ENCODE results near the gene METTL13.

DNA sequence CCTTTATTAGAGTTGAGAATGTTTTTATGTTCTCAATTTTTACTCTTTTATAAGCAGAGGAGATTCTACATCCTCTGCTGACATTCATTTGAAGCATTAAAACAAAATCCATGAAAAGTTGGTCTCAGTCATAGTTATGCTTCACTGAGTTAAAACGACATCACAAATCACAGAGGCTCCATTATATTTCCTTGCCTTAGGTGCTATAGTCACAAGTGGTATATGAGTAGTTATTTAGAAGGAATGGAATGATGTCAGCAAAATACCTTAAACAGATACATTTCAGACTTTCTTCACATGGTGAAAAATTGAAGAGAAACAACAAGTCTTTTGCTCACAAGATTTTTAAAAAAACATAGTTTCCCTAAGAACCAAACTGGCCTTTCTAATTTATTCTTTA, 11.7 kb upstream of the METTL13 start:
- TF ChIP-seq, protein P1, sequence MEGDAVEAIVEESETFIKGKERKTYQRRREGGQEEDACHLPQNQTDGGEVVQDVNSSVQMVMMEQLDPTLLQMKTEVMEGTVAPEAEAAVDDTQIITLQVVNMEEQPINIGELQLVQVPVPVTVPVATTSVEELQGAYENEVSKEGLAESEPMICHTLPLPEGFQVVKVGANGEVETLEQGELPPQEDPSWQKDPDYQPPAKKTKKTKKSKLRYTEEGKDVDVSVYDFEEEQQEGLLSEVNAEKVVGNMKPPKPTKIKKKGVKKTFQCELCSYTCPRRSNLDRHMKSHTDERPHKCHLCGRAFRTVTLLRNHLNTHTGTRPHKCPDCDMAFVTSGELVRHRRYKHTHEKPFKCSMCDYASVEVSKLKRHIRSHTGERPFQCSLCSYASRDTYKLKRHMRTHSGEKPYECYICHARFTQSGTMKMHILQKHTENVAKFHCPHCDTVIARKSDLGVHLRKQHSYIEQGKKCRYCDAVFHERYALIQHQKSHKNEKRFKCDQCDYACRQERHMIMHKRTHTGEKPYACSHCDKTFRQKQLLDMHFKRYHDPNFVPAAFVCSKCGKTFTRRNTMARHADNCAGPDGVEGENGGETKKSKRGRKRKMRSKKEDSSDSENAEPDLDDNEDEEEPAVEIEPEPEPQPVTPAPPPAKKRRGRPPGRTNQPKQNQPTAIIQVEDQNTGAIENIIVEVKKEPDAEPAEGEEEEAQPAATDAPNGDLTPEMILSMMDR (IDR thresholded peaks at IDR 0.05): no peak
- TF ChIP-seq POLR2A (IDR thresholded peaks at IDR 0.05): no peak
- no peak for TF ChIP-seq POLR2AphosphoS5 (IDR thresholded peaks at IDR 0.05)

All from gastroesophageal sphincter (tissue), 3 donors.